SK-N-SH (cell line): ENCODE data around the gene ZNF791.

Experiments used
- EP300 ChIP-seq, 2 experiments: IDR thresholded peaks; 2 replicates each; pipeline versions ENCODE4 v1.4.0 to v1.6.1; 2012; ENCODE audit warnings: borderline replicate concordance in 1 of 2, low read depth in 1 of 2, low read length in 1 of 2
- GABPA ChIP-seq: IDR thresholded peaks from 2 replicates; pipeline ENCODE4 v1.4.0; 2012; ENCODE audit warnings: low read depth, mild to moderate bottlenecking
- JUND ChIP-seq: IDR thresholded peaks from 2 replicates; pipeline ENCODE4 v1.4.0; 2012
- RAD21 ChIP-seq: IDR thresholded peaks from 2 replicates; pipeline ENCODE4 v1.6.1; 2012; ENCODE audit warnings: mild to moderate bottlenecking, low read length
- SMC3 ChIP-seq: IDR thresholded peaks from 2 replicates; pipeline ENCODE4 v1.6.1; 2012; ENCODE audit warnings: low read depth, low read length, improper control_type of control experiment
- TF ChIP-seq, protein P1 (sequence below): fragments of 150-350 bp; IDR thresholded peaks from 2 replicates; pipeline ENCODE4 v1.6.1; 2016; ENCODE audit warnings: mild to moderate bottlenecking, low read depth, low read length
- TF ChIP-seq, protein P2 (sequence below): fragments of 150-350 bp; IDR thresholded peaks from 2 replicates; pipeline ENCODE4 v1.6.1; 2017; ENCODE audit warnings: antibody characterized with exemption, low read length, low read depth, borderline replicate concordance
- TF ChIP-seq, protein P3 (sequence below): fragments of 200-600 bp; sonication (generic); IDR thresholded peaks from 2 replicates; pipeline ENCODE4 v1.6.1; 2017; ENCODE audit warnings: antibody characterized with exemption, mild to moderate bottlenecking, moderate library complexity
- TF ChIP-seq, protein P4 (sequence below): IDR thresholded peaks from 2 replicates; pipeline ENCODE4; 2012

DNA sequence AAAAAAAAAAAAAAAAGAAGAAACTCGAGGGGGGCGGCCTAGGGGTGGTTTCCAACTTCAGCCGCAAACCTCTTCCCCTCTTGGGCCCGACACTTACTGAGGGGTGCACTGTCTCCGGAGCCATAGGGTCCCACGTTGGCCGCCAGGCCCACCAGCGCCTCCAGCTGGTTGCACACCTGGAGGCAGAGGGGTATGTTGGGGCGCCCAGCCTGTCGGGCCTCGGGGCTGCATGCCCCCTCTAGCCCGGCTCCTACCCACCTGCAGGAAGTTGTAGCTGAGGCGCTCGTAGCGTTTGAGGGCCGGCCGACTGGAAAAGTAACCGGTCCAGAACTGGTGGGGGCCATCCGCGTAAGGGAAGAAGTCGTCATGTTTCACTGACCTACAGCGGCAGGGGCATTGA is 47.2 kb downstream of the ZNF791 start:
- TF ChIP-seq, protein P1, sequence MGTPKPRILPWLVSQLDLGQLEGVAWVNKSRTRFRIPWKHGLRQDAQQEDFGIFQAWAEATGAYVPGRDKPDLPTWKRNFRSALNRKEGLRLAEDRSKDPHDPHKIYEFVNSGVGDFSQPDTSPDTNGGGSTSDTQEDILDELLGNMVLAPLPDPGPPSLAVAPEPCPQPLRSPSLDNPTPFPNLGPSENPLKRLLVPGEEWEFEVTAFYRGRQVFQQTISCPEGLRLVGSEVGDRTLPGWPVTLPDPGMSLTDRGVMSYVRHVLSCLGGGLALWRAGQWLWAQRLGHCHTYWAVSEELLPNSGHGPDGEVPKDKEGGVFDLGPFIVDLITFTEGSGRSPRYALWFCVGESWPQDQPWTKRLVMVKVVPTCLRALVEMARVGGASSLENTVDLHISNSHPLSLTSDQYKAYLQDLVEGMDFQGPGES = no peak
- TF ChIP-seq, protein P2, sequence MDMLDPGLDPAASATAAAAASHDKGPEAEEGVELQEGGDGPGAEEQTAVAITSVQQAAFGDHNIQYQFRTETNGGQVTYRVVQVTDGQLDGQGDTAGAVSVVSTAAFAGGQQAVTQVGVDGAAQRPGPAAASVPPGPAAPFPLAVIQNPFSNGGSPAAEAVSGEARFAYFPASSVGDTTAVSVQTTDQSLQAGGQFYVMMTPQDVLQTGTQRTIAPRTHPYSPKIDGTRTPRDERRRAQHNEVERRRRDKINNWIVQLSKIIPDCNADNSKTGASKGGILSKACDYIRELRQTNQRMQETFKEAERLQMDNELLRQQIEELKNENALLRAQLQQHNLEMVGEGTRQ = no peak
- TF ChIP-seq, protein P3, sequence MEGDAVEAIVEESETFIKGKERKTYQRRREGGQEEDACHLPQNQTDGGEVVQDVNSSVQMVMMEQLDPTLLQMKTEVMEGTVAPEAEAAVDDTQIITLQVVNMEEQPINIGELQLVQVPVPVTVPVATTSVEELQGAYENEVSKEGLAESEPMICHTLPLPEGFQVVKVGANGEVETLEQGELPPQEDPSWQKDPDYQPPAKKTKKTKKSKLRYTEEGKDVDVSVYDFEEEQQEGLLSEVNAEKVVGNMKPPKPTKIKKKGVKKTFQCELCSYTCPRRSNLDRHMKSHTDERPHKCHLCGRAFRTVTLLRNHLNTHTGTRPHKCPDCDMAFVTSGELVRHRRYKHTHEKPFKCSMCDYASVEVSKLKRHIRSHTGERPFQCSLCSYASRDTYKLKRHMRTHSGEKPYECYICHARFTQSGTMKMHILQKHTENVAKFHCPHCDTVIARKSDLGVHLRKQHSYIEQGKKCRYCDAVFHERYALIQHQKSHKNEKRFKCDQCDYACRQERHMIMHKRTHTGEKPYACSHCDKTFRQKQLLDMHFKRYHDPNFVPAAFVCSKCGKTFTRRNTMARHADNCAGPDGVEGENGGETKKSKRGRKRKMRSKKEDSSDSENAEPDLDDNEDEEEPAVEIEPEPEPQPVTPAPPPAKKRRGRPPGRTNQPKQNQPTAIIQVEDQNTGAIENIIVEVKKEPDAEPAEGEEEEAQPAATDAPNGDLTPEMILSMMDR = no peak
- TF ChIP-seq, protein P4, sequence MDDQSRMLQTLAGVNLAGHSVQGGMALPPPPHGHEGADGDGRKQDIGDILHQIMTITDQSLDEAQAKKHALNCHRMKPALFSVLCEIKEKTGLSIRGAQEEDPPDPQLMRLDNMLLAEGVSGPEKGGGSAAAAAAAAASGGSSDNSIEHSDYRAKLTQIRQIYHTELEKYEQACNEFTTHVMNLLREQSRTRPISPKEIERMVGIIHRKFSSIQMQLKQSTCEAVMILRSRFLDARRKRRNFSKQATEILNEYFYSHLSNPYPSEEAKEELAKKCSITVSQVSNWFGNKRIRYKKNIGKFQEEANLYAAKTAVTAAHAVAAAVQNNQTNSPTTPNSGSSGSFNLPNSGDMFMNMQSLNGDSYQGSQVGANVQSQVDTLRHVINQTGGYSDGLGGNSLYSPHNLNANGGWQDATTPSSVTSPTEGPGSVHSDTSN = no peak
- TF ChIP-seq EP300 (IDR thresholded peaks at IDR 0.05; ENCODE audit: borderline replicate concordance in 1 of 2, low read depth in 1 of 2, low read length in 1 of 2) (no peak), RAD21 (no peak), GABPA (no peak), SMC3 (no peak), JUND (no peak)
